Measurements from ENCODE around the gene CYSRT1. TPM values are rescaled to one million over a fixed set of nuclear protein-coding genes. Genes with fewer than 3 reads are reported as not detected.
A peak's percentile ranks its signal among the peaks of the same experiment; 100 is the strongest.

The CYSRT1 gene
- total and polyA plus RNA-seq, 8 donors, result 0.92 to 47.3 (median 3.4) TPM; not detected in 3

- intact Hi-C loops (cut with DNase I; ENCODE audit: low total_unique reads), result loop anchor here (5.0 kb wide), 1 partner anchor 111 kb away; no protein-coding TSS in a partner anchor
- peaks cover 24 to 63% (median 54%) of the 10 kb centered on the region in 4 donors for H3K4me1 ChIP-seq
- peak overlapping the region in 1 of 4 donors; percentile 22 for H3K4me3 ChIP-seq
- no peaks in the 10 kb centered on the region for H3K36me3 ChIP-seq
- no peak for TF ChIP-seq POLR2AphosphoS5 (IDR thresholded peaks at IDR 0.05)
- no peak for TF ChIP-seq CTCF (IDR thresholded peaks at IDR 0.05)
- no peak for TF ChIP-seq EP300 (IDR thresholded peaks at IDR 0.05)
- TF ChIP-seq POLR2A (IDR thresholded peaks at IDR 0.05), result no peak
- no peaks in the 10 kb centered on the region for H3K9me3 ChIP-seq
- 15 to 32% (median 17%) methylated on average over 6 to 18 of the region's 18 CpGs for WGBS, 5 donors
- peak overlapping the region in 2 of 5 donors; percentile 81 to 89 for H3K27ac ChIP-seq
- H3K27me3 ChIP-seq, result peaks cover 8 to 61% (median 46%) of the 10 kb centered on the region in 3 donors
- peak in 1 of 2 donors; percentile 32 for DNase-seq
Measured at GRCh38 chr9:137227853-137228505, 3.0 kb downstream of the CYSRT1 start.

GRCh38 chr9:137228506-137228967 lies 3.6 kb downstream of the CYSRT1 start:
- peaks cover 22 to 64% (median 52%) of the 10 kb centered on the region in 4 donors for H3K4me1 ChIP-seq
- no peaks in the 10 kb centered on the region for H3K9me3 ChIP-seq
- H3K4me3 ChIP-seq, result peak overlapping the region in 1 of 4 donors; percentile 22
- 33 to 41% (median 39%) methylated on average over 3 to 29 of the region's 29 CpGs for WGBS, 5 donors
- DNase-seq, result no peak
- TF ChIP-seq EP300 (IDR thresholded peaks at IDR 0.05), result no peak
- intact Hi-C loops (cut with DNase I; ENCODE audit: low total_unique reads), result loop anchor here (5.0 kb wide), 1 partner anchor 111 kb away; no protein-coding TSS in a partner anchor
- H3K36me3 ChIP-seq, result no peaks in the 10 kb centered on the region
- no peak overlapping the region for H3K27ac ChIP-seq
- peaks cover 11 to 67% (median 51%) of the 10 kb centered on the region in 3 donors for H3K27me3 ChIP-seq

- Histone ChIP-seq H3K36me3 (no peaks in the 10 kb centered on the region), H3K27me3 (peaks cover 11 to 74% (median 58%) of the 10 kb centered on the region in 3 donors), H3K27ac (no peak overlapping the region), H3K4me3 (no peak overlapping the region), H3K9me3 (no peaks in the 10 kb centered on the region), H3K4me1 (peaks cover 18 to 57% (median 48%) of the 10 kb centered on the region in 4 donors)
- TF ChIP-seq POLR2AphosphoS5 (IDR thresholded peaks at IDR 0.05) (no peak), CTCF (IDR thresholded peaks at IDR 0.05) (no peak), EP300 (IDR thresholded peaks at IDR 0.05) (no peak), POLR2A (IDR thresholded peaks at IDR 0.05) (no peak)
- intact Hi-C loops (cut with DNase I; ENCODE audit: low total_unique reads), result loop anchor here (5.0 kb wide), 1 partner anchor 112 kb away; no protein-coding TSS in a partner anchor
- 68 to 82% (median 77%) methylated on average over 15 to 27 of the region's 27 CpGs for WGBS, 5 donors
- no peak for DNase-seq
Measured at GRCh38 chr9:137228968-137229896, 4.3 kb downstream of the CYSRT1 start.

GRCh38 chr9:137229903-137230704 lies 5.1 kb downstream of the CYSRT1 start:
- TF ChIP-seq POLR2A (IDR thresholded peaks at IDR 0.05) (no peak), POLR2AphosphoS5 (IDR thresholded peaks at IDR 0.05) (no peak), CTCF (IDR thresholded peaks at IDR 0.05) (no peak), EP300 (IDR thresholded peaks at IDR 0.05) (no peak)
- DNase-seq, result peak in 1 of 2 donors; percentile 35
- H3K9me3 ChIP-seq, result no peaks in the 10 kb centered on the region
- no peak overlapping the region for H3K4me3 ChIP-seq
- 52 to 72% (median 57%) methylated on average over 8 to 31 of the region's 31 CpGs for WGBS, 5 donors
- H3K27me3 ChIP-seq, result peaks cover 15 to 82% (median 67%) of the 10 kb centered on the region in 3 donors
- no peaks in the 10 kb centered on the region for H3K36me3 ChIP-seq
- intact Hi-C loops (cut with DNase I; ENCODE audit: low total_unique reads), result loop anchor here (5.0 to 10.0 kb wide), 2 partner anchors 45 to 113 kb away; partner anchors contain the start of genes ANAPC2 and SSNA1
- no peak overlapping the region for H3K27ac ChIP-seq
- peaks cover 11 to 48% (median 42%) of the 10 kb centered on the region in 4 donors for H3K4me1 ChIP-seq
